Measurements from ENCODE around the gene PACRG.

- TF ChIP-seq CTCF (IDR thresholded peaks at IDR 0.05) (no peak), POLR2A (IDR thresholded peaks at IDR 0.05) (no peak)
Observed at GRCh38 chr6:162913206-162913605, 185.4 kb downstream of the PACRG start.
